ENCODE data around the gene ACKR4.
"Not testable (repeated sequence)": the region's sequence is repeated elsewhere in the genome, so short reads cannot be mapped to it uniquely, and the experiment has no call there.

Gene ACKR4

DNA sequence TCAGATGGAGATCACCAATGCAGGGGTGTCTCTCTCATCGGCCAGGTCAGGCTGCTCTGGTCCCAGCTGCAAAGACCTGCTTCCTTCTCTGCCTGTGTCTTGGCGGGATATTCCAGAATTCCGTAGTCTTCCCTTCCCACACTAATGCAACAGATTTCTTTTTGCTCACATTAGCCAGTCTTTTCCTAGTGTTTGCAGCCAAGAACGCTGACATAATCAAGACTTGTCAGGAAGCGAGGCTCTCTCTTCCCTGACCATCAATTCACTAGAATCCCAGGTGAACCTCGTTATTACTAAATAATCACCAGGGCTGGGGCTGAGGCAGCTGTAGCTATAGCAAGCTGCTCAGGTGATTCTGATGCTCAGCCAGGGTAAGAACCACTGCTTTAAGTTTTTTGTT is 43.2 kb upstream of the ACKR4 start:
- Histone ChIP-seq H3K4ac (ENCODE audit: low read depth in 1 of 2, low read length in 2 of 2) (no peak overlapping the region), H3K27me3 (ENCODE audit: control insufficient read depth in 1 of 2, insufficient read depth in 1 of 2, low read length in 2 of 2) (no peaks in the 10 kb centered on the region), H3K4me3 (ENCODE audit: insufficient read depth in 1 of 2, low read depth in 1 of 2, low read length in 2 of 2) (no peak overlapping the region), H3K18ac (ENCODE audit: low read depth in 1 of 2, low read length in 2 of 2) (peak overlapping the region in 1 of 2 experiments; percentile 33), H3K23ac (ENCODE audit: low read length in 2 of 2) (no peak overlapping the region), H2BK15ac (ENCODE audit: low read depth, poor library complexity, severe bottlenecking) (no peak overlapping the region), H3K9ac (ENCODE audit: low read length) (no peak overlapping the region), H3K4me1 (ENCODE audit: control insufficient read depth, insufficient read depth, low read depth, low read length) (peaks cover 11% of the 10 kb centered on the region), H2BK5ac (ENCODE audit: low read depth, low read length, poor library complexity, severe bottlenecking) (no peak overlapping the region), H2AFZ (ENCODE audit: low read depth, low read length) (no peak overlapping the region), H2BK12ac (ENCODE audit: low read length in 2 of 2) (no peak overlapping the region), H3K79me1 (replicated peaks; ENCODE audit: low read length, poor library complexity, severe bottlenecking) (no peaks in the 10 kb centered on the region), H3K9me3 (ENCODE audit: control insufficient read depth, low read length) (no peaks in the 10 kb centered on the region), H2AK5ac (ENCODE audit: low read length, severe bottlenecking) (no peak overlapping the region), H3K27ac (ENCODE audit: low read length, poor library complexity, severe bottlenecking) (no peak overlapping the region), H3K36me3 (ENCODE audit: control insufficient read depth in 1 of 2, insufficient read depth in 2 of 2, low read depth in 1 of 2, low read length in 2 of 2) (peaks cover 7 to 8% of the 10 kb centered on the region in 2 experiments), H3K4me2 (ENCODE audit: low read length, poor library complexity, severe bottlenecking) (no peak overlapping the region), H4K91ac (ENCODE audit: low read length) (no peak overlapping the region), H4K8ac (ENCODE audit: low read length) (no peak overlapping the region), H3K14ac (ENCODE audit: low read length in 2 of 2) (peak overlapping the region in 1 of 2 experiments; percentile 61), H2BK120ac (ENCODE audit: low read depth, low read length) (no peak overlapping the region)
- DNase-seq: no peak
- WGBS: 94% methylated on average over 6 of the region's 6 CpGs

DNA sequence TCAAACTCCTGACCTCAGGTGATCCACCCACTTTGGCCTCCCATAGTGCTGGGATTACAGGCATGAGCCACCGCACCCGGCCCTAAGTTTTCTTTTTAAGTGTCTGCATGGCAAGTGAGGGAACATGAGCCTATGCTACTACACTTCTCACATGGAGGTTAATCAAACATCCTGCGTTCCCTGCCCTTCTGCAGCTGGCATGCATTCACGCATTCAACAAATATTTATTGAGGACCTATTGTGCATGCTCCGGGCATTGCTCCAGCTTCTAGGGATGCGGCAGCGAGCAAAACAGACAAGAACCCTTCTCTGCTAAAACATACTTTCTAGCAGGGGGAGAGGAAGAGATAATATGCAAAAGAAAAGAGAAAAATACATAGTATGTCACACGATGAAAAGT is 42.6 kb upstream of the ACKR4 start:
- H2BK120ac ChIP-seq (ENCODE audit: low read depth, low read length): no peak overlapping the region
- H3K18ac ChIP-seq (ENCODE audit: low read depth in 1 of 2, low read length in 2 of 2): no peak overlapping the region
- H3K14ac ChIP-seq (ENCODE audit: low read length in 2 of 2): no peak overlapping the region
- H3K9ac ChIP-seq (ENCODE audit: low read length): no peak overlapping the region
- no peak overlapping the region for H2BK15ac ChIP-seq (ENCODE audit: low read depth, poor library complexity, severe bottlenecking)
- peaks cover 8% of the 10 kb centered on the region for H3K4me1 ChIP-seq (ENCODE audit: control insufficient read depth, insufficient read depth, low read depth, low read length)
- H3K4ac ChIP-seq (ENCODE audit: low read depth in 1 of 2, low read length in 2 of 2): no peak overlapping the region
- H2AFZ ChIP-seq (ENCODE audit: low read depth, low read length): no peak overlapping the region
- 97% methylated on average over 8 of the region's 8 CpGs for WGBS
- H4K8ac ChIP-seq (ENCODE audit: low read length): no peak overlapping the region
- no peak overlapping the region for H2BK12ac ChIP-seq (ENCODE audit: low read length in 2 of 2)
- no peak overlapping the region for H2AK5ac ChIP-seq (ENCODE audit: low read length, severe bottlenecking)
- no peaks in the 10 kb centered on the region for H3K79me1 ChIP-seq (replicated peaks; ENCODE audit: low read length, poor library complexity, severe bottlenecking)
- H2BK5ac ChIP-seq (ENCODE audit: low read depth, low read length, poor library complexity, severe bottlenecking): no peak overlapping the region
- DNase-seq: no peak
- no peaks in the 10 kb centered on the region for H3K9me3 ChIP-seq (ENCODE audit: control insufficient read depth, low read length)
- no peak overlapping the region for H3K4me2 ChIP-seq (ENCODE audit: low read length, poor library complexity, severe bottlenecking)
- peaks cover 7 to 14% of the 10 kb centered on the region in 2 experiments for H3K36me3 ChIP-seq (ENCODE audit: control insufficient read depth in 1 of 2, insufficient read depth in 2 of 2, low read depth in 1 of 2, low read length in 2 of 2)
- H3K27ac ChIP-seq (ENCODE audit: low read length, poor library complexity, severe bottlenecking): no peak overlapping the region
- H3K4me3 ChIP-seq (ENCODE audit: insufficient read depth in 1 of 2, low read depth in 1 of 2, low read length in 2 of 2): no peak overlapping the region
- no peak overlapping the region for H3K23ac ChIP-seq (ENCODE audit: low read length in 2 of 2)
- no peak overlapping the region for H4K91ac ChIP-seq (ENCODE audit: low read length)
- H3K27me3 ChIP-seq (ENCODE audit: control insufficient read depth in 1 of 2, insufficient read depth in 1 of 2, low read length in 2 of 2): no peaks in the 10 kb centered on the region

DNA sequence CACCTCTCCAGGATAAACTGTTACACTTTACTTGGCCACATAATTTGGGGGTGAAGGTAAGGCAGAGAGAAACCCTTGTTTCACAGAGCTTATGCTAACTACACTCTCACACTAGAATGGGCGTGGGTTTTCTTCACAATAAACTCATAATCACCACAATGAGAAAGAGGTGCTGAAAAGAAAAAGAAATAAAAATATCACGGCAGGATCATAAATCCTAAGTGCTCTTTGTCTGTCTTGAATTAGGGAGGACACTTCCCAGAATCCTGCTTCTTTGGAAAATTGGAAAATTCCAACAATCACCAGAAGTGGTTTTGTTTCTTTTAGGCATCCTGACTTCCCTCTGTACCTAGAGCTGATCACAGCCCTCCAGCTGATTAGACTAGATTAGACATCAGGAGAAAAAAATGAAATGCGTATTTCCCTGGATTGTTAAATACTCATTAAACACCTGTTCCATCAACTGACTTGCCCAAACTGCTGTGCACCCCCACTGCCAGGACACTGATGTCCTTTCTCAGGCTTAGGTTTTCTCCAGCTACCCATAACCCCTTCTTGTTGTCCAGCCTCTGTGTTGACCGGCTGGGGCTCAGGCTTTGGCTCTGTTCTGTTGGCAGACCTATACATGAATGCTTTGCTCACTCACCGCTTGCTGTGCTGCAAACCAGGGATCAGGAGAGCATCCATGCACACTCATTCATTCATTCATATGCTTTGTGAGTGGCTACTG is 41.6 kb upstream of the ACKR4 start:
- no peak overlapping the region for H4K91ac ChIP-seq (ENCODE audit: low read length)
- H3K4ac ChIP-seq (ENCODE audit: low read depth in 1 of 2, low read length in 2 of 2): no peak overlapping the region
- no peak overlapping the region for H2BK12ac ChIP-seq (ENCODE audit: low read length in 2 of 2)
- no peak overlapping the region for H2BK5ac ChIP-seq (ENCODE audit: low read depth, low read length, poor library complexity, severe bottlenecking)
- H3K9me3 ChIP-seq (ENCODE audit: control insufficient read depth, low read length): no peaks in the 10 kb centered on the region
- H3K4me2 ChIP-seq (ENCODE audit: low read length, poor library complexity, severe bottlenecking): no peak overlapping the region
- peak overlapping the region; percentile 47 for H4K8ac ChIP-seq (ENCODE audit: low read length)
- DNase-seq: no peak
- H3K79me1 ChIP-seq (replicated peaks; ENCODE audit: low read length, poor library complexity, severe bottlenecking): no peaks in the 10 kb centered on the region
- peaks cover 10% of the 10 kb centered on the region for H3K4me1 ChIP-seq (ENCODE audit: control insufficient read depth, insufficient read depth, low read depth, low read length)
- no peak overlapping the region for H2AK5ac ChIP-seq (ENCODE audit: low read length, severe bottlenecking)
- H3K9ac ChIP-seq (ENCODE audit: low read length): no peak overlapping the region
- H2BK120ac ChIP-seq (ENCODE audit: low read depth, low read length): no peak overlapping the region
- no peak overlapping the region for H2AFZ ChIP-seq (ENCODE audit: low read depth, low read length)
- H3K18ac ChIP-seq (ENCODE audit: low read depth in 1 of 2, low read length in 2 of 2): no peak overlapping the region
- no peak overlapping the region for H3K23ac ChIP-seq (ENCODE audit: low read length in 2 of 2)
- H3K14ac ChIP-seq (ENCODE audit: low read length in 2 of 2): no peak overlapping the region
- 98% methylated on average over 4 of the region's 5 CpGs for WGBS
- peaks cover 7 to 21% of the 10 kb centered on the region in 2 experiments for H3K36me3 ChIP-seq (ENCODE audit: control insufficient read depth in 1 of 2, insufficient read depth in 2 of 2, low read depth in 1 of 2, low read length in 2 of 2)
- H3K4me3 ChIP-seq (ENCODE audit: insufficient read depth in 1 of 2, low read depth in 1 of 2, low read length in 2 of 2): no peak overlapping the region
- H3K27ac ChIP-seq (ENCODE audit: low read length, poor library complexity, severe bottlenecking): no peak overlapping the region
- H3K27me3 ChIP-seq (ENCODE audit: control insufficient read depth in 1 of 2, insufficient read depth in 1 of 2, low read length in 2 of 2): no peaks in the 10 kb centered on the region
- H2BK15ac ChIP-seq (ENCODE audit: low read depth, poor library complexity, severe bottlenecking): no peak overlapping the region

DNA sequence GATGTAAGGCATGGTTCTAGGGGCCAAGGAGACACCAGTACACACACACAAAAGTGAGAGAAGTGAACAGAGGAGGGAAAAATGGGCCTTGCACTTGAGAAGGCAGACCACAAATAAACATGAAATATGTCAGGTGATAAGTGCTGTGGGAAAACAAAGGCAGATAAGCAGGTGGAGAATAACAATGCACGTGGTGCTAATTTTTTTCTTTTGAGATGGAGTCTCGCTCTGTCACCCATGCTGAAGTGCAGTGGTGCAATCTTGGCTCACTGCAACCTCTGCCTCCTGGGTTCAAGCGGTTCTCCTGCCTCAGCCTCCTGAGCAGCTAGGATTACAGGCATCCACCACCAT is 41.1 kb upstream of the ACKR4 start:
- not testable (repeated sequence) for H3K27ac ChIP-seq (ENCODE audit: low read length, poor library complexity, severe bottlenecking); H3K79me1 ChIP-seq (replicated peaks; ENCODE audit: low read length, poor library complexity, severe bottlenecking); H3K23ac ChIP-seq (ENCODE audit: low read length in 2 of 2); H3K27me3 ChIP-seq (ENCODE audit: control insufficient read depth in 1 of 2, insufficient read depth in 1 of 2, low read length in 2 of 2); H3K4me3 ChIP-seq (ENCODE audit: insufficient read depth in 1 of 2, low read depth in 1 of 2, low read length in 2 of 2); H2BK12ac ChIP-seq (ENCODE audit: low read length in 2 of 2); H4K91ac ChIP-seq (ENCODE audit: low read length); H3K4me1 ChIP-seq (ENCODE audit: control insufficient read depth, insufficient read depth, low read depth, low read length); H2AK5ac ChIP-seq (ENCODE audit: low read length, severe bottlenecking); H2BK15ac ChIP-seq (ENCODE audit: low read depth, poor library complexity, severe bottlenecking); H3K14ac ChIP-seq (ENCODE audit: low read length in 2 of 2); H3K4ac ChIP-seq (ENCODE audit: low read depth in 1 of 2, low read length in 2 of 2); DNase-seq; H3K4me2 ChIP-seq (ENCODE audit: low read length, poor library complexity, severe bottlenecking); H3K9ac ChIP-seq (ENCODE audit: low read length); H2AFZ ChIP-seq (ENCODE audit: low read depth, low read length); H4K8ac ChIP-seq (ENCODE audit: low read length); H2BK5ac ChIP-seq (ENCODE audit: low read depth, low read length, poor library complexity, severe bottlenecking); H3K9me3 ChIP-seq (ENCODE audit: control insufficient read depth, low read length); H3K18ac ChIP-seq (ENCODE audit: low read depth in 1 of 2, low read length in 2 of 2); H2BK120ac ChIP-seq (ENCODE audit: low read depth, low read length)
- H3K36me3 ChIP-seq (ENCODE audit: control insufficient read depth in 1 of 2, insufficient read depth in 2 of 2, low read depth in 1 of 2, low read length in 2 of 2): peaks cover 7 to 26% of the 10 kb centered on the region in 2 experiments
- WGBS: 96% methylated on average over 3 of the region's 3 CpGs

All from mesenchymal stem cell (in vitro differentiated cells and primary cell).